Heart right ventricle (tissue), 16 donors: ENCODE results near the gene MED9. TPM values are rescaled to one million over a fixed set of nuclear protein-coding genes. Genes with fewer than 3 reads are reported as not detected.
A peak's percentile ranks its signal among the peaks of the same experiment; 100 is the strongest.

ENCODE experiments used
- ATAC-seq, 8 donors: fragments of 200-7000 bp; cut with Tn5 transposase; one replicate each; pipeline ENCODE4 v1.9.1; 2020; ENCODE audit warnings: mild to moderate bottlenecking in 8 of 8, moderate library complexity in 8 of 8, moderate number of reproducible peaks in 1 of 8
- DNase-seq, 2 donors: peaks; one replicate each; pipeline ENCODE4 v3.0.0-alpha.2; 2020
- H3K27ac ChIP-seq, 10 donors: fragments of 200-600 bp; sonication (generic) in 2 of 10; one replicate each; pipeline versions ENCODE4 v1.5.0 to v1.8.0; 2020 to 2022; ENCODE audit warnings: mild to moderate bottlenecking in 3 of 10
- H3K27me3 ChIP-seq, 7 donors: fragments of 200-600 bp; one replicate each; pipeline ENCODE4 v1.8.0; 2021 to 2022; ENCODE audit warnings: mild to moderate bottlenecking in 2 of 7
- H3K36me3 ChIP-seq, 9 donors: fragments of 200-600 bp; sonication (generic) in 1 of 9; one replicate each; pipeline versions ENCODE4 v1.5.0 to v1.8.0; 2020 to 2022; ENCODE audit warnings: mild to moderate bottlenecking in 2 of 9
- H3K4me1 ChIP-seq, 9 donors: fragments of 200-600 bp; sonication (generic) in 1 of 9; one replicate each; pipeline versions ENCODE4 v1.5.0 to v1.8.0; 2020 to 2022; ENCODE audit warnings: mild to moderate bottlenecking in 4 of 9
- H3K4me3 ChIP-seq, 10 donors: fragments of 200-600 bp; sonication (generic) in 2 of 10; one replicate each; pipeline versions ENCODE4 v1.5.0 to v1.8.0; 2020 to 2022; ENCODE audit warnings: mild to moderate bottlenecking in 7 of 10, moderate library complexity in 2 of 10
- H3K9me3 ChIP-seq, 11 donors: fragments of 200-600 bp in 10 of 11; sonication (generic) in 2 of 11; one replicate each; pipeline versions ENCODE4 v1.5.0 to v1.8.0; 2013 to 2022; ENCODE audit warnings: mild to moderate bottlenecking in 2 of 11, control low read depth in 1 of 11, moderate library complexity in 1 of 11
- CTCF ChIP-seq, 9 donors: fragments of 200-600 bp; sonication (generic) in 2 of 9; IDR thresholded peaks; one replicate each; pipeline versions ENCODE4 v1.5.0 to v1.8.0; 2021 to 2022; ENCODE audit warnings: antibody characterized with exemption in 9 of 9, mild to moderate bottlenecking in 5 of 9, moderate library complexity in 1 of 9
- WGBS, 2 donors: extraction: QIAGEN DNeasy Blood & Tissue Kit; methylation state at CpG; one replicate each; pipeline ENCODE4 v1.1.7; 2013; ENCODE audit warnings: inconsistent platforms in 1 of 2; 5-methylcytosine and 5-hydroxymethylcytosine counted together
- intact Hi-C, 10 donors: fragments of 100-400 bp; cut with DNase I; formaldehyde crosslinking; loops; one replicate each; pipeline versions ENCODE4 v1.11.1 to v1.14.2; 2022
- polyA plus RNA-seq, 2 donors: library from polyadenylated mRNA; stranded (reverse); fragments of 200-250 nt; gene quantifications; one replicate each; pipeline ENCODE4 v1.2.3, GENCODE V29; 2013
- total RNA-seq, 10 donors: library from RNA; stranded (reverse); fragmentation: NEBNext Ultra II Directional in 3 of 10; extraction: Animal tissue kit (Norgen Biotek cat#: 25700) in 3 of 10; gene quantifications; one replicate each; pipeline versions ENCODE4 v1.2.1 to v1.2.4, GENCODE V29; 2021 to 2023
- donor health status: Arrhythmogenic right ventricular cardiomyopathy.
- donor health status: ischemic (EF 13 %, LVEDD 7.1; RV severe dilation, severe dysfunction).
- donor health status: healthy with polysubstance abuse.
- donor health status: DM: no; HTN: yes; CAD: no.
- donor health status: DM: no; HTN: no; CAD: no.
- donor health status: ischemic (EF 25% LVEDD 6.9; RV normal size, moderate dysfunction).
- donor health status: ischemic (EF 25% LVEDD 5.7; RV mildly dilated, moderate dysfunction).
- donor health status: healthy.
- donor health status: DM: yes; HTN: yes; CAD: no.
- donor health status: Ischemic cardiomyopathy.
- donor health status: ischemic (EF 35%, LVEDD 5.7; RV mildly dilated, moderate dysfunction).
- donor health status: nonischemic (EF 11% LVEDD 7.7; RV severe dilation, severe dysfunction).
- donor health status: DM: yes; HTN: yes; CAD: no.
- donor health status: PGD.
- donor health status: ischemic (EF 29% LVEDD 5.4; RV normal size, mild dysfunction).
- donor health status: nonischemic (EF 23%, LVEDD 6.1; RV moderate dilation, normal function).

MED9 gene
- total and polyA plus RNA-seq, 12 donors = 31.4 to 42.0 (median 33.6) TPM

GRCh38 chr17:17535957-17536356, 59.2 kb downstream of the MED9 start:
- no peaks in the 10 kb centered on the region for H3K27me3 ChIP-seq
- H3K36me3 ChIP-seq = no peaks in the 10 kb centered on the region
- ATAC-seq (peak; percentile 90 to 97 (median 96)), DNase-seq (peak; percentile 86 to 87)
- H3K4me3 ChIP-seq = no peak overlapping the region
- 47 to 50% methylated on average over 7 of the region's 7 CpGs for WGBS, 2 donors
- no peak for TF ChIP-seq CTCF (IDR thresholded peaks at IDR 0.05)
- peaks cover 4 to 37% (median 18%) of the 10 kb centered on the region in 9 donors for H3K4me1 ChIP-seq
- intact Hi-C loops = loop anchor here in 1 of 10 donors (1.0 kb wide), 1 partner anchor 31 kb away; no protein-coding TSS in a partner anchor
- H3K27ac ChIP-seq = peak overlapping the region; percentile 56 to 87 (median 72)
- H3K9me3 ChIP-seq = peaks cover 0 to 4% (median 0%) of the 10 kb centered on the region in 11 donors

- Histone ChIP-seq H3K27ac (peak overlapping the region in 9 of 10 donors; percentile 55 to 87 (median 76)), H3K27me3 (no peaks in the 10 kb centered on the region), H3K9me3 (peaks cover 0 to 4% (median 0%) of the 10 kb centered on the region in 11 donors), H3K36me3 (no peaks in the 10 kb centered on the region), H3K4me3 (no peak overlapping the region), H3K4me1 (peaks cover 4 to 37% (median 18%) of the 10 kb centered on the region in 9 donors)
- TF ChIP-seq CTCF (IDR thresholded peaks at IDR 0.05) = no peak
- WGBS, 2 donors = 94 to 95% methylated on average over 15 of the region's 15 CpGs
- DNase-seq (no peak), ATAC-seq (peak in 2 of 8 donors; percentile 1 to 27)
- intact Hi-C loops = loop anchor here in 1 of 10 donors (1.0 kb wide), 1 partner anchor 31 kb away; no protein-coding TSS in a partner anchor
These were observed 59.9 kb downstream of the MED9 start for GRCh38 chr17:17536702-17537101.

- Histone ChIP-seq H3K9me3 (no peaks in the 10 kb centered on the region), H3K4me1 (peaks cover 4 to 37% (median 18%) of the 10 kb centered on the region in 9 donors), H3K27ac (peak overlapping the region in 5 of 10 donors; percentile 6 to 87 (median 78)), H3K36me3 (no peaks in the 10 kb centered on the region), H3K27me3 (no peaks in the 10 kb centered on the region), H3K4me3 (no peak overlapping the region)
- whole genome bisulfite sequencing, 2 donors = 81 to 85% methylated on average over 15 of the region's 15 CpGs
- no peak for DNase-seq
- intact Hi-C loops = no loop called here
- TF ChIP-seq CTCF (IDR thresholded peaks at IDR 0.05) = no peak
- peak in 1 of 8 donors; percentile 5 for ATAC-seq
These were observed 60.7 kb downstream of the MED9 start for GRCh38 chr17:17537311-17538099.

- Histone ChIP-seq H3K36me3 (no peaks in the 10 kb centered on the region), H3K4me1 (peaks cover 4 to 37% (median 18%) of the 10 kb centered on the region in 9 donors), H3K4me3 (no peak overlapping the region), H3K27me3 (no peaks in the 10 kb centered on the region), H3K27ac (peak overlapping the region in 4 of 10 donors; percentile 10 to 32 (median 23)), H3K9me3 (no peaks in the 10 kb centered on the region)
- no peak for DNase-seq
- WGBS, 2 donors = 67 to 77% methylated on average over 10 of the region's 10 CpGs
- intact Hi-C loops = no loop called here
- ATAC-seq = no peak
- TF ChIP-seq CTCF (IDR thresholded peaks at IDR 0.05) = no peak
These were observed 61.9 kb downstream of the MED9 start for GRCh38 chr17:17538417-17539391.
